Coronary artery (tissue), 2 donors: ENCODE results near the gene NR2C1.
A peak's percentile ranks its signal among the peaks of the same experiment; 100 is the strongest.

Experiments
- DNase-seq: peaks from one replicate; pipeline ENCODE4 v3.0.0-alpha.2; 2017; ENCODE audit warnings: low spot score
- H3K27ac ChIP-seq, 2 donors: fragments of 200-600 bp; sonication (generic); one replicate each; pipeline ENCODE4 v1.5.1; 2016 to 2019
- H3K4me3 ChIP-seq: fragments of 200-600 bp; sonication (generic); 2 replicates; pipeline ENCODE4 v1.5.1; 2016; ENCODE audit warnings: mild to moderate bottlenecking, moderate library complexity
- TF ChIP-seq, protein P1 (sequence below): fragments of 200-600 bp; sonication (generic); IDR thresholded peaks from one replicate; pipeline ENCODE4 v1.5.1; 2019; ENCODE audit warnings: antibody characterized with exemption

Gene NR2C1

DNA sequence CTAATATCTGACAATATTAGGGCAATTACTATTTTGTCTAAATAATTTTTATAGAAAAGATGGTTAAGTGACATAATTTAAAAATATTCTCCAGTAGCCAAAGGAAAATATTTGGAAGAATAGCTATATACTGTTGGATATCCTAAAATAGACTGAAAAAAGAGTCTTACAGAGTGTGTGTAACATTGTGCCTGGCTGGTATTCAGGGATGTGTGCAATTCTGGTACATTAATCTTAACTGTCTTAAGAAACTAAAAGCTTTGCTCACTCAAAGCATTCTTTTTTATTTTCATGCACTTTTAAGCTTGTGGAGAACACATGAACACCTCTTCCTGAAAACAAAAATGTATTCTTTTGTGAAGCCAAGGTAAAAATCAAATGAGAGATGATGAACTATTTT, 10.1 kb upstream of the NR2C1 start:
- TF ChIP-seq, protein P1, sequence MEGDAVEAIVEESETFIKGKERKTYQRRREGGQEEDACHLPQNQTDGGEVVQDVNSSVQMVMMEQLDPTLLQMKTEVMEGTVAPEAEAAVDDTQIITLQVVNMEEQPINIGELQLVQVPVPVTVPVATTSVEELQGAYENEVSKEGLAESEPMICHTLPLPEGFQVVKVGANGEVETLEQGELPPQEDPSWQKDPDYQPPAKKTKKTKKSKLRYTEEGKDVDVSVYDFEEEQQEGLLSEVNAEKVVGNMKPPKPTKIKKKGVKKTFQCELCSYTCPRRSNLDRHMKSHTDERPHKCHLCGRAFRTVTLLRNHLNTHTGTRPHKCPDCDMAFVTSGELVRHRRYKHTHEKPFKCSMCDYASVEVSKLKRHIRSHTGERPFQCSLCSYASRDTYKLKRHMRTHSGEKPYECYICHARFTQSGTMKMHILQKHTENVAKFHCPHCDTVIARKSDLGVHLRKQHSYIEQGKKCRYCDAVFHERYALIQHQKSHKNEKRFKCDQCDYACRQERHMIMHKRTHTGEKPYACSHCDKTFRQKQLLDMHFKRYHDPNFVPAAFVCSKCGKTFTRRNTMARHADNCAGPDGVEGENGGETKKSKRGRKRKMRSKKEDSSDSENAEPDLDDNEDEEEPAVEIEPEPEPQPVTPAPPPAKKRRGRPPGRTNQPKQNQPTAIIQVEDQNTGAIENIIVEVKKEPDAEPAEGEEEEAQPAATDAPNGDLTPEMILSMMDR: no peak
- no peak for DNase-seq
- H3K27ac ChIP-seq: peak overlapping the region in 1 of 2 donors; percentile 63
- H3K4me3 ChIP-seq: peak overlapping the region; percentile 6

DNA sequence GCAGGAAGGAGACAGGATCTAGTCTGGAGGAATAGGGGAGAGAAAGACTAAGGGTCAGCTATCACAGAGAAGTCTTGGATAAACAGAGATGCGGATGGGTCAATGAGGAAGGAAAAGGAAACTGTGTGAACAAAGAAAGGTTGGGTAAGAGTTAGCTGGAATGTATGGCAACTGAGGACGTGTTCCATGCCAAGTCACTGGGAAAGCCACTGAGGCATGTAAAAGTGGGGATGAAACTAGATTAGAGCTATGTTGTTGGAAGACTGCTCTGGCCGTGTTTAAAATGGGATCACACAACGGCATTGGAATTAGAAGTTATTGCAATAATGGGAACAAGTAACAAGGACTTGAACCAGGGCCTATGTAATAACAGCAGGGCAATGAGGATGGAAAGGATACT, 3.9 kb upstream of the NR2C1 start:
- no peak overlapping the region for H3K4me3 ChIP-seq
- DNase-seq: no peak
- H3K27ac ChIP-seq: no peak overlapping the region
- TF ChIP-seq, protein P1: no peak

DNA sequence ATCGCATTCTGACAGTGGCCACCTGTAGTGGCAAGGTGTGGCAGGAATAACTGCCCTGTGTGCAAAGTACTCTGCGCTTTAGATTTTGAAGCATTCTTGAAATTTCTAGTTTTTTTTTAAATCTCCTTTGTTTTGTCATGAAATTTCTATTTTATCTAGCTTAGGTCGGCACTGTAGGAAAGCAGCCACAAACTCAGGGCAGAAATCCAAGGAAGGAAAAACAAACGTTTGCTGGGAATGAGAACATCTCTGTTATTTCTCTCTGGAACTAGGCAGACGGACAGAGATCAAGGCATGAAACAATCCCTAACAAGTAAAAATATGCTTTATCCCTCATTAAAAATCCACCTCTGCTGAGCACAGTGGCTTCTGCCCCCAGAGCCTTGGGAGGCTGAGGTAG, 1.3 kb upstream of the NR2C1 start:
- Histone ChIP-seq H3K27ac (no peak overlapping the region), H3K4me3 (no peak overlapping the region)
- no peak for DNase-seq
- TF ChIP-seq, protein P1: no peak

DNA sequence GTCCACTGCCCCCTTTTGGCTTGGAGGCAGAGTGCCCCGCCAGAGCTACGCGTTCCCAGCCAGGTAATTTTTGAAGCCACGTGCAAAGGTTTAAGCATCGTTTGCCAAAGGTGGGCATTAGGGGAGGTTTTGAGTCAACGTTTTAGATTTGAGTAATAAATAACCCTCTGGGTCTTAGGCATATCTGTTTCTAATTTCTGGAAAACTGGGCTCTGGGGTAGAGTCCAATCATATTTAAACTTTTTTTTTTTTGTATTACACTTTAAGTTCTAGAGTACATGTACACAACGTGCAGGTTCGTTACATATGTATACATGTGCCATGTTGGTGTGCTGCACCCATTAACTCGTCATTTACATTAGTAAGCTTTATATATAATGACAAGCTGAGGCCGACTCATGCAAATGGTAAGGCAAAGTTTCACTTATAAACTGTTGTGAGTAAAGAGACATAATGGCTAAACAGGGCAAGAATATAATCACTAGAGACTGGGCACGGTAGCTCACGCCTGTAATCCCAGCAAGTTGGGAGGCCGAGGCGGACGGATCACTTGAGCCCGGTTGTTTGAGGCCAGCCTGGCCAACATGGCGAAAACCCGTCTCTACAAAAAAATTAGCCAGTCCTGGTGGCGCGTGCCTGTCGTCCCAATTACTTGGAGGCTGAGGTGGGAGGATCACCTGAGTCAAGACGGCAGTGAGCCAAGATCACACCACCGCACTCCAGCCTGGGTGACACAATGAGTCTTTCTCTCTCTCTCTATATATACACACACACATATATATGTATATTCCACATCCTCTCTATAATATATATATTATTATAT, 491 bp upstream of the NR2C1 start:
- no peak for DNase-seq
- H3K27ac ChIP-seq: peak overlapping the region in 1 of 2 donors; percentile 93
- peak overlapping the region; percentile 99 for H3K4me3 ChIP-seq
- TF ChIP-seq, protein P1: peak; percentile 67

DNA sequence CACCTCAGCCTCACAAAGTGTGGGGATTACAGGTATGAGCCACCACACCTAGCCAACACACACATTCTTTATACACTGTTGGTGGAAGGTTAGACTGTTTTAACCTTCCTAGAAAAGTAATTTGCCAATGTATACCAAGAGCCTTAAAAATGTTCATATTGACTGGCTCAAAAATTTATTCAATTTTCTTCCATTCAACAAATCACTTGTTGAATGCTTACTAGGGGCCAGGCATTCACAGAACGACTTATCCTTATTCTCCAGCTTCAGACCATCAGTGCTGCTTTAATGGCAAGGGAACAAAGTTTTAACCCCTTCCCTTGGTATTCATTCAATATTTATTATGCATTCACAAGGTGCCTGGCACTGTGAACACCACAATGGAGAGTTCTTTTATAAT, 3.0 kb downstream of the NR2C1 start:
- TF ChIP-seq, protein P1: no peak
- Histone ChIP-seq H3K27ac (no peak overlapping the region), H3K4me3 (no peak overlapping the region)
- no peak for DNase-seq

DNA sequence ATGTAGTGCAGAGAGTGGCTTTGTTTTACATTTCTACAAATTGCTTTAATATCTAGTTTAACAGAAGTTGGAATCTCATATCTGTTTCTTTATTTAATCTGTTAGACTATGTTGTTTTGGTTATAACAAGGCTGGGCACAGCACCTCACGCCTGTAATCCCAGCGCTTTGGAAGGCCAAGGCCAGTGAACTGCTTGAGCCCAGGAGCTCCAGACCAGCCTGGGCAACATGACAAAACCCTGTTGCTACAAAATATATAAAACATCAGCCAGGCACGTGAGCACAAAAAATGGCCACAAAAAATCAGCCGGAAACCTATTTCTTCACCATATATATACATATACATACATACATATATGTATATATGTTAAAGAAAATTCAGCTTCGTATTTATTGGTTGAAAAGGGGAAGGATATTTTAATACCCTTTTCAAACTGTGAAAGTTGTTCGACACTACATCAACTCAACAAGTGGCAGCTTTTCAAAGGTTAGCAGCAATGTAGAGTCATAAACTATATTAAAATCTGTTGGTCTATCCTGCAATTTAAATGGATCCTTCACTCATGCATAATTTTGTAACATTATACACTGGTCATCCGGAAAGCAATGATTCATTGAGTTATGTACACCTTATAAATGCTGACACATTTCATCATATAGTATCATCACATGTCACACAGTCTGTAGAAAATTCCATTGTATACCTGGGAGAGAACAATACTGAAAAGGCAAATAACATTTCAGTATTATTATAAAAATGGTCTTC, 7.1 kb downstream of the NR2C1 start:
- TF ChIP-seq, protein P1: no peak
- Histone ChIP-seq H3K27ac (no peak overlapping the region), H3K4me3 (no peak overlapping the region)
- no peak for DNase-seq
